Transverse colon (tissue), 3 donors: ENCODE measurements around the gene CABLES2.

Experiments used
- EP300 ChIP-seq: sonication (generic); formaldehyde crosslinking; IDR thresholded peaks from one replicate; pipeline ENCODE4 v1.6.1; 2017; ENCODE audit warnings: antibody characterized with exemption, low read depth
- POLR2A ChIP-seq: fragments of 450-650 bp; IDR thresholded peaks from one replicate; pipeline ENCODE4 v1.6.1; 2016; ENCODE audit warnings: antibody characterized with exemption, mild to moderate bottlenecking, moderate library complexity
- TF ChIP-seq, protein P1 (sequence below), 5 experiments: fragments of 200-600 bp in 3 of 5; fragments of 450-650 bp in 2 of 5; sonication (generic) in 3 of 5; IDR thresholded peaks; 1 replicate in 2 of 5; 2 replicates in 3 of 5; pipeline ENCODE4 v1.5.1; 2016 to 2017; ENCODE audit warnings: antibody characterized with exemption in 5 of 5, inconsistent platforms in 3 of 5, mild to moderate bottlenecking in 2 of 5, moderate library complexity in 1 of 5

DNA sequence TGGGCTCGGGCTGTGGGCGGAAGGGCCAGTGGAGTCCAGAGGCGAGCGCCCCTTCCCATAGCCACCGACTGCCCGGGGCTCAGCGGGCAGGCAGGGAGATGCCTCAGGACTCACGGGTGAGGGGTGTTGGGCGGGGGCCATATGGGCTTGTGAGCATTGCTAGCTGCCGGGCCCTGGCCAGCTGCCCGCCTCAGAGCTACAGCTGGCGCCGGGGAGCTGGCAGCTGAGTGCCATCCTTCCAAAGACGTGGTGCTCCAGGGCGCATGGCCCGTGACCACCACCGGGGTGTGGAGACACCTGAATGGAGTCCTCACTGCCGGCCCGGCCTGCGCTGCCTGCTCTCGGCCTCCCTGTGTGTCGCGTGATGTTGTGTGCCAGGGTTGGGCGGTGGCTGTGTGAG, 30.8 kb upstream of the CABLES2 start:
- TF ChIP-seq, protein P1, sequence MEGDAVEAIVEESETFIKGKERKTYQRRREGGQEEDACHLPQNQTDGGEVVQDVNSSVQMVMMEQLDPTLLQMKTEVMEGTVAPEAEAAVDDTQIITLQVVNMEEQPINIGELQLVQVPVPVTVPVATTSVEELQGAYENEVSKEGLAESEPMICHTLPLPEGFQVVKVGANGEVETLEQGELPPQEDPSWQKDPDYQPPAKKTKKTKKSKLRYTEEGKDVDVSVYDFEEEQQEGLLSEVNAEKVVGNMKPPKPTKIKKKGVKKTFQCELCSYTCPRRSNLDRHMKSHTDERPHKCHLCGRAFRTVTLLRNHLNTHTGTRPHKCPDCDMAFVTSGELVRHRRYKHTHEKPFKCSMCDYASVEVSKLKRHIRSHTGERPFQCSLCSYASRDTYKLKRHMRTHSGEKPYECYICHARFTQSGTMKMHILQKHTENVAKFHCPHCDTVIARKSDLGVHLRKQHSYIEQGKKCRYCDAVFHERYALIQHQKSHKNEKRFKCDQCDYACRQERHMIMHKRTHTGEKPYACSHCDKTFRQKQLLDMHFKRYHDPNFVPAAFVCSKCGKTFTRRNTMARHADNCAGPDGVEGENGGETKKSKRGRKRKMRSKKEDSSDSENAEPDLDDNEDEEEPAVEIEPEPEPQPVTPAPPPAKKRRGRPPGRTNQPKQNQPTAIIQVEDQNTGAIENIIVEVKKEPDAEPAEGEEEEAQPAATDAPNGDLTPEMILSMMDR (IDR thresholded peaks at IDR 0.05) = no peak
- no peak for TF ChIP-seq POLR2A
- TF ChIP-seq EP300 = no peak
